Suprapubic skin (tissue), 4 donors: ENCODE data around the gene SERPINA6. TPM values are rescaled to one million over a fixed set of nuclear protein-coding genes. Genes with fewer than 3 reads are reported as not detected.

Experiments used
- DNase-seq, 2 donors: peaks; one replicate each; pipeline ENCODE4 v3.0.0-alpha.2; 2019; ENCODE audit warnings: low spot score in 2 of 2
- H3K27ac ChIP-seq: fragments of 200-600 bp; sonication (generic); one replicate; pipeline ENCODE4 v1.5.1; 2019
- H3K27me3 ChIP-seq: fragments of 200-600 bp; sonication (generic); one replicate; pipeline ENCODE4 v1.5.1; 2019
- H3K36me3 ChIP-seq: fragments of 200-600 bp; sonication (generic); one replicate; pipeline ENCODE4 v1.5.1; 2019
- H3K4me1 ChIP-seq: fragments of 200-600 bp; sonication (generic); one replicate; pipeline ENCODE4 v1.5.1; 2019
- H3K4me3 ChIP-seq: fragments of 200-600 bp; sonication (generic); one replicate; pipeline ENCODE4 v1.5.1; 2019; ENCODE audit warnings: mild to moderate bottlenecking
- H3K9me3 ChIP-seq: fragments of 200-600 bp; sonication (generic); one replicate; pipeline ENCODE4 v1.5.1; 2019
- EP300 ChIP-seq: sonication (generic); formaldehyde crosslinking; IDR thresholded peaks from one replicate; pipeline ENCODE4 v1.6.1; 2017; ENCODE audit warnings: antibody characterized with exemption
- POLR2A ChIP-seq, 2 donors: fragments of 450-650 bp; IDR thresholded peaks; one replicate each; pipeline ENCODE4 v1.6.1; 2017; ENCODE audit warnings: antibody characterized with exemption in 2 of 2, mild to moderate bottlenecking in 2 of 2, moderate library complexity in 2 of 2
- POLR2AphosphoS5 ChIP-seq, 3 donors: sonication (generic); formaldehyde crosslinking; IDR thresholded peaks; one replicate each; pipeline ENCODE4 v1.6.1; 2017; ENCODE audit warnings: antibody characterized with exemption in 3 of 3
- WGBS: methylation state at CpG from one replicate; pipeline ENCODE4 v1.1.5; 2018; 5-methylcytosine and 5-hydroxymethylcytosine counted together
- total RNA-seq, 4 donors: library from RNA; depleted of rRNA; stranded (reverse); fragments of >200 nt; gene quantifications; one replicate each; pipeline ENCODE4 v1.1.0, GENCODE V29; 2016
- TF ChIP-seq, protein P1 (sequence below), 2 donors: fragments of 200-600 bp in 1 of 2; fragments of 450-650 bp in 1 of 2; sonication (generic) in 1 of 2; IDR thresholded peaks; one replicate each; pipeline ENCODE4 v1.5.1; 2016 to 2019; ENCODE audit warnings: antibody characterized with exemption in 2 of 2, mild to moderate bottlenecking in 1 of 2, moderate library complexity in 1 of 2

Gene SERPINA6
- total RNA-seq, 4 donors from 2014 or later = 0.97 TPM; not detected in 3

DNA sequence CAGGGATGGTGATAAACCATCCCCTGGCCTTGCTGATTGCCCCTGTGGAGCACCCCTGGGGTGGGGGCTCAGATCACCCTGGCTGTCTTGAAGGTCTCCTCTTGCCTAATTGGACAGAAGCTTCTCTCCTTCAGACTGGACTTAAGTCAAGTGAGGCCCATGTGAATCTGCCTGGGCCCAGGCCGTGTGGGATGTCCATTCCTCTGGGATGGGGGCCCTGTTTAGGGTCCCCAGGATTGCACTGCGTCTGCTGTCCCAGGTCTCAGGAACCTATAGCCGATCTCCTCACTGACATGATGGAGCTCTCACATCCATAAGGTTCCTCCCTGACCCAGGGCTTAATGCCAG, 45.1 kb upstream of the SERPINA6 start:
- WGBS = no CpG with 5 or more reads among the region's 3 CpGs
- DNase-seq = peak; percentile 9 to 54
- Histone ChIP-seq H3K4me3 (no peak overlapping the region), H3K27ac (no peak overlapping the region), H3K36me3 (no peaks in the 10 kb centered on the region), H3K27me3 (no peaks in the 10 kb centered on the region), H3K9me3 (no peaks in the 10 kb centered on the region), H3K4me1 (no peaks in the 10 kb centered on the region)
- TF ChIP-seq POLR2AphosphoS5 (IDR thresholded peaks at IDR 0.05) (no peak), EP300 (no peak), POLR2A (IDR thresholded peaks at IDR 0.05) (no peak)
- TF ChIP-seq, protein P1, sequence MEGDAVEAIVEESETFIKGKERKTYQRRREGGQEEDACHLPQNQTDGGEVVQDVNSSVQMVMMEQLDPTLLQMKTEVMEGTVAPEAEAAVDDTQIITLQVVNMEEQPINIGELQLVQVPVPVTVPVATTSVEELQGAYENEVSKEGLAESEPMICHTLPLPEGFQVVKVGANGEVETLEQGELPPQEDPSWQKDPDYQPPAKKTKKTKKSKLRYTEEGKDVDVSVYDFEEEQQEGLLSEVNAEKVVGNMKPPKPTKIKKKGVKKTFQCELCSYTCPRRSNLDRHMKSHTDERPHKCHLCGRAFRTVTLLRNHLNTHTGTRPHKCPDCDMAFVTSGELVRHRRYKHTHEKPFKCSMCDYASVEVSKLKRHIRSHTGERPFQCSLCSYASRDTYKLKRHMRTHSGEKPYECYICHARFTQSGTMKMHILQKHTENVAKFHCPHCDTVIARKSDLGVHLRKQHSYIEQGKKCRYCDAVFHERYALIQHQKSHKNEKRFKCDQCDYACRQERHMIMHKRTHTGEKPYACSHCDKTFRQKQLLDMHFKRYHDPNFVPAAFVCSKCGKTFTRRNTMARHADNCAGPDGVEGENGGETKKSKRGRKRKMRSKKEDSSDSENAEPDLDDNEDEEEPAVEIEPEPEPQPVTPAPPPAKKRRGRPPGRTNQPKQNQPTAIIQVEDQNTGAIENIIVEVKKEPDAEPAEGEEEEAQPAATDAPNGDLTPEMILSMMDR (IDR thresholded peaks at IDR 0.05) = no peak

DNA sequence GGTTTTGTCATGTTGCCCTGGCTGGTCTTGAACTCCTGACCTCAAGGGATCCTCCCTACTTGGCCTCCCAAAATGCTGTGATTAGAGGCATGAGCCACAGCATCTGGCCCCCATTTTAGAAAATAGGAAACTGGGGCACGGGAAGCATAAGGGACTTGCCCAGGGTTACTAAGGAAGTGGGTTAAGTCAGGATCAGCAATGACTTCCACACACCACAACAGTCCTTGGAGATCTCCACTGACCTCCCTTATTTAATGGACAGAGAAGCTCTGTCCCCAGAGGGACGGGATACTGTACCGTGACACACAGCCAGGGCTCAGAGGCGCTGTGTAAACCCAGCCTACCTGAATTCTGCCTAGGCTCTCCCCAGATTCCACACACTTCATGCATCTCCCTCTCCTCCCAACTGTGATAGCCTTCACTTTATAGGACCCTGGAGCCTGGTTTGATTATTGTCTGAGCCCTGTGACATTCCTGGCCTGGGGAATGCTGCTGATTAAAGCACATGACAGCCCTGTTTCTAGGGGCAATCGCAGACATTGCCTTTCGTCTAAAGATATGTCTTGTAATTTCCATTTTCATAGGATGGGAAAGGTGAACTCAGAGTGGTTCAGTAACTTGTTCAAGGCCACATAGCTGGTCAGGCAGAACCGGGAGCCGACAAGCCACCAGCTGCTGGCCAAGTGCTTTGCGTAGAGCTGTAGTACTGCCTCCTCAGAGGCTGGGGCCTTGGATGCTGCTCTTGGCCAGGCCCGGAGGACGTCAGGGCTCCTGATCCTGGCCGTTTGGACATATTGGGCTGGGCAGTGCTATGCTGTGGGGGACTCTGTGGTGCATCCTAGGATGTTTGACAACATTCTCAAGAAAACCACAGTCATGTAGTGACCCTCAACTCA, 44.5 kb upstream of the SERPINA6 start:
- no peaks in the 10 kb centered on the region for H3K27me3 ChIP-seq
- 91% methylated on average over 12 of the region's 12 CpGs for WGBS
- peak; percentile 41 to 46 for DNase-seq
- H3K4me3 ChIP-seq = no peak overlapping the region
- no peaks in the 10 kb centered on the region for H3K9me3 ChIP-seq
- H3K36me3 ChIP-seq = no peaks in the 10 kb centered on the region
- TF ChIP-seq, protein P1 (IDR thresholded peaks at IDR 0.05) = no peak
- TF ChIP-seq EP300 = no peak
- TF ChIP-seq POLR2AphosphoS5 (IDR thresholded peaks at IDR 0.05) = no peak
- TF ChIP-seq POLR2A (IDR thresholded peaks at IDR 0.05) = no peak
- H3K27ac ChIP-seq = no peak overlapping the region
- no peaks in the 10 kb centered on the region for H3K4me1 ChIP-seq

DNA sequence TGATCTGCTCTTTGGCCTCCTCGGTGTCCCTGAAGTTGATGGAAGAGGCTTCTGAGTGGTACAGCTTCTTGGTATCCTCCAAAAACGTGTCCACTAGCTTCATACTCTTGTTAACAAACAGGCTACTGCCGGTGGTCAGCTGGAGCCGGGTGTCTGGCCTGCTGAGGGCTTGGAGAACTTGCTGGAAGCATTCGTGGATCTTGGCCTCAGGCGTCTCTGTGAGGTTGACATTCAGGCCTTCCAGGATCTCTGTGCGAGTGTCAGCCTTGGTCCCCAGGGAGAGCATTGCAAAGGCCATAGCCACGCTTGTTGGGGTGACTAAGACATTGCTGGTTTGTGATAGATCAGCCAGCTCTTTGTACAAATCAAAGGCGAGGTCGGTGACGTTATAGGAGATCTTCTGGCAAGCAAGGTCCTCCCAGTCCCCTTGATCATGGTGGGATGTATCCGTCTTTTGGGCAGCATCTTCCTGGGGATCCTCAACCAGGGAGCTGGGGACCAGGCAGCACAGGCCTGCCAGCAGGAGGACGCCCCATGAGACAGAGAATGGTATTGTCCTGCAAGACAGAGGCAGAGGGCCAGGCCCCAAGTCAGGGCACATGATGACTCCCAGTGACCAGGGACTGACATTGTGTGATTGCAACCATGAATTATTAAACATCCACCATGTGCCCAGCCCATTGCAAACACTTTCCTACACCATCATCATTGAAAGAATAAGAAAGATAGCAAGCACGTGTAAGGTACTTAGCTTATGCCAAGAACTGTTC, 43.2 kb upstream of the SERPINA6 start, which contains the start of gene SERPINA2:
TSS of gene SERPINA2 (minus strand) at position 553 of the 770 bp plus-strand sequence.
- no peaks in the 10 kb centered on the region for H3K9me3 ChIP-seq
- no peak for TF ChIP-seq POLR2AphosphoS5 (IDR thresholded peaks at IDR 0.05)
- TF ChIP-seq POLR2A (IDR thresholded peaks at IDR 0.05) = no peak
- no peak for TF ChIP-seq EP300
- TF ChIP-seq, protein P1 (IDR thresholded peaks at IDR 0.05) = no peak
- no peaks in the 10 kb centered on the region for H3K4me1 ChIP-seq
- H3K36me3 ChIP-seq = no peaks in the 10 kb centered on the region
- peak; percentile 34 to 48 for DNase-seq
- H3K27me3 ChIP-seq = no peaks in the 10 kb centered on the region
- no peak within 1 kb of the TSS for H3K4me3 ChIP-seq
- H3K27ac ChIP-seq = no peak within 1 kb of the TSS
- 83% methylated on average over 12 of the region's 14 CpGs for WGBS

DNA sequence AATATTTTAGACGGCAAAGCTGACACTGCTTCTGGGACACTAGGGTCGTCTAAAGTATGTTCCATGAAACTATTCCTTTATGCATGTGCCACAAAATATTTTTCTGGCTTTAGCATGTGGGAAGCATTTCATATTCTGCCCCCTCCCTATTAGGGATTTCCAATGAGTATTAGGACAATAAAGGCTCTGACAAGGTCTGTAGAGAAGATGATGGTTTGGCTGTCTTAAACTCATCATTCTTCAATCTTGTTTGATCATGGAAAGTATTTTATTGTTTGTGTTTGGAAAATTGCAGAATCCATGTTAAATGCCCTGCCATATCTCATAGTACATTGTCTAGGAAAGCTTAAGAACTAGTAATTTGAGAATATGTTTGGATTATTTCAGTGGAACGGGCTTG, 42.5 kb upstream of the SERPINA6 start:
- H3K27ac ChIP-seq = no peak overlapping the region
- H3K4me3 ChIP-seq = no peak overlapping the region
- no peaks in the 10 kb centered on the region for H3K4me1 ChIP-seq
- DNase-seq = no peak
- H3K9me3 ChIP-seq = no peaks in the 10 kb centered on the region
- H3K27me3 ChIP-seq = no peaks in the 10 kb centered on the region
- no peaks in the 10 kb centered on the region for H3K36me3 ChIP-seq
- TF ChIP-seq POLR2A (IDR thresholded peaks at IDR 0.05) (no peak), EP300 (no peak), POLR2AphosphoS5 (IDR thresholded peaks at IDR 0.05) (no peak)
- TF ChIP-seq, protein P1 (IDR thresholded peaks at IDR 0.05) = no peak
- WGBS = 80% methylated on average over 3 of the region's 3 CpGs

DNA sequence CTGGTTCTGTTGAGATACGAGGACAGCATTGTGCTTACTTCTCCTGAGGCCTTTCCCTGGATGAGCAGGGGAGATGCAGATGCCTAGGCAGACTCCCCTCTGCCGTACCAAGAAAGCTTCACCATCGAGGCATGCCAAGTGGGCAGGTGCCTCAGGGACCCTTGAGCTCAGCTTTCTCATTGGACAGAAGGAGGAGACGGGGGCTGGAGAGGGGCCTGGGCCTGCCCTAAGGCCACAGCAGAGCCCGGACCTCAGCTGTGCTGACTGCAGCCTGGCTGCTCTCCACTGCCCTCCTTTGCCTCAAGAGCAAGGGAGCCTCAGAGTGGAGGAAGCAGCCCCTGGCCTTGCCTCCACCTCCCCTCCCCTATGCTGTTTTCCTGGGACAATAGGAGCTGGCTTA, 41.8 kb upstream of the SERPINA6 start:
- no peak overlapping the region for H3K27ac ChIP-seq
- WGBS = 52% methylated on average over 3 of the region's 5 CpGs
- DNase-seq = peak in 1 of 2 donors; percentile 57
- no peaks in the 10 kb centered on the region for H3K27me3 ChIP-seq
- H3K4me3 ChIP-seq = no peak overlapping the region
- H3K4me1 ChIP-seq = no peaks in the 10 kb centered on the region
- TF ChIP-seq POLR2AphosphoS5 (IDR thresholded peaks at IDR 0.05) (no peak), POLR2A (IDR thresholded peaks at IDR 0.05) (no peak), EP300 (no peak)
- TF ChIP-seq, protein P1 (IDR thresholded peaks at IDR 0.05) = no peak
- H3K9me3 ChIP-seq = no peaks in the 10 kb centered on the region
- H3K36me3 ChIP-seq = no peaks in the 10 kb centered on the region
